GM18861 (cell line): ENCODE measurements around the gene E2F7.
A peak's percentile ranks its signal among the peaks of the same experiment; 100 is the strongest.

Source experiments
- ATAC-seq: cut with Tn5 transposase; IDR thresholded peaks from one replicate; pipeline ENCODE4 v1.9.1; 2021; ENCODE audit not compliant: unreplicated experiment

E2F7 gene

DNA sequence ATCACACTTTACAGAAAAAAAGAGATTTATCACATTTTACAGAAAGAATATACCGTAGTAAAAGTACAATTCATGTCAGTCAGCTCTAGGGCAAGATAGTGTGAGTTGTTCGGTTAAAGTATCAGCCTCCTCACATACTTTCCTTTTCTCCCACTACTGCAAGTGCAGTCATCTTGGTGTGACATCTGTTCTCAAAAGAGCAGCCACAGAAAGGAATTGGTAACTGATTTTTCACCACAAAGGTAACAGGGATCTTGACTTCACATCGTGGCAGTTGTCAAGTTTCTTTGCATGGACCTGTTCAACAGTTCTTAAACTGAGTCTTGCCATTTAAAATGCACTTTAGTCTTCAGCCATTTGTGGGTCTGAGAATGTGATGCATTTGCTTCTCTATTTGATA is 5.0 kb upstream of the E2F7 start:
- peak; percentile 85 for ATAC-seq

DNA sequence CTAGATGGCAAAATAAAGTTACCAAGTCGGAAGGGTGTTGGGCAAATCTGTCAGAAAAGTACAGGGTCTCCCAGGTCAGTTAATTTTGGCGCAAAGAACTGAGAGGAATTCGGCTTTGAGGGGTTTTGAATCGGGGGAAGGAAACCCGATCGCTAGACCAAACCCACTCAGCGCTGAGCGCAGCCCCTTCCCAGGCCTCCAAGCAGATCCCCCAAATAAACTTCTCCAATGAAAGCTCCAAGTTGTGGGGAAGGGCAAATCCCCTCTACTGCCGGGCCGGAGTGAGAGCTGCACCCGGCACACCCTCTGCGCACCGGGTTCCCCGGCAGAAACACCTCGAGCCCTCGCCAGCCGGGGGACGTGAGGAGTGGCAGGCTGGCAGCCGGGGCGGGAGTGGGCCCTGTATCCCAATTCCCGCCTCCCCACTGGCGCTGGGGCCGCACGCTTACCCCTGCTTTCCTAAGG is 441 bp downstream of the E2F7 start:
- no peak for ATAC-seq

DNA sequence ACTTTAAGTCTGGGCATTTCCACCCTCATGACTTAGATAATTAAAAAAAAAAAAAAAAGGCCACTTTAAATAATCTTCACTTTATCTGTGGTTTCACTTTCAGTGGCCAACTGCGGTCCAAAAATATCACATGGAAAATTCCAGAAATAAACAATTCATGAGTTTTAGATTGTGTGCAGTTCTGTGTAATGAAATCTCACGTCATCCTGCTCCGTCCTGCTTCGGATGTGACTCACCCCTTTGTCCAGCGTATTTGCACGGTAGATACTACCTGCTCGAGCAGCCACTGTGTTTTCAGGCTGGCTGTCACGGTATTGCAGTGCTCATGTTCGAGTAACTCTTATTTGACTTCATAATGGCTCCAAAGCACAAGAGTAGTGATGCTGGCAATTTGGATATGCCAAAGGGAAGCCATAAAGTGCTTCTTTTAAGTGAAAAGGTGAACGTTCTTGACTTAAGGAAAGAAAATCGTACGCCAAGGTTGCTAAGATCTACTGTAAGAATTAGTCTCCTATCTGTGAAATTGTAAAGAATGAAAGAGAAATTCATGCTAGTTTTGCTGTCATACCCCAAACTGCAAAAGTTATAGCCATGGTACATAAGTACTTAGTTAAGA is 2.4 kb downstream of the E2F7 start:
- peak; percentile 42 for ATAC-seq

- no peak for ATAC-seq
These were observed 3.0 kb downstream of the E2F7 start for GRCh38 chr12:77062396-77062795.

GRCh38 chr12:77060883-77061240 is 4.5 kb downstream of the E2F7 start:
- ATAC-seq = peak; percentile 20

GRCh38 chr12:77060136-77060882 is 5.1 kb downstream of the E2F7 start:
- ATAC-seq = peak; percentile 74

GRCh38 chr12:77058740-77059139 is 6.6 kb downstream of the E2F7 start:
- no peak for ATAC-seq

DNA sequence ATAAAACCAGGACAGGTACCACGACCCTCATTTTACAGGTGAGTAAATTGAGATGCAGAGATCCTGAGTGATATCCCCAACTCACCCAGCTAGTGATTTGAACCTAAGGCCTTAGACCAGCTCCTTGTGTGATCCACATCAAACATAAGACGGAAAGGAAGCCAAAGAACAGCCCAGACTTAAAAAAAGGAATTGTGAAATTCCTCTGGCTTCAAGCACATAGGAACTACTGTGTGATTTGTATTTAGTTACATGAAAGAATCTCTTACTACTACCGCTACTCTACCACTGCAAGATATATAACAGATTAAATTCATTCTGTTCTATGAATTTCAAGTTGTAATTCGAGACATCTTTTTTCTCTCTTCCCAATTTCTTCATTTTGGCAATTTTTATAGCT is 10.5 kb downstream of the E2F7 start:
- no peak for ATAC-seq

GRCh38 chr12:77053259-77053658 is 12.1 kb downstream of the E2F7 start:
- ATAC-seq = no peak

GRCh38 chr12:77049767-77050353 is 15.5 kb downstream of the E2F7 start:
- ATAC-seq = peak; percentile 95

GRCh38 chr12:77047341-77048109 is 17.8 kb downstream of the E2F7 start:
- ATAC-seq = no peak

DNA sequence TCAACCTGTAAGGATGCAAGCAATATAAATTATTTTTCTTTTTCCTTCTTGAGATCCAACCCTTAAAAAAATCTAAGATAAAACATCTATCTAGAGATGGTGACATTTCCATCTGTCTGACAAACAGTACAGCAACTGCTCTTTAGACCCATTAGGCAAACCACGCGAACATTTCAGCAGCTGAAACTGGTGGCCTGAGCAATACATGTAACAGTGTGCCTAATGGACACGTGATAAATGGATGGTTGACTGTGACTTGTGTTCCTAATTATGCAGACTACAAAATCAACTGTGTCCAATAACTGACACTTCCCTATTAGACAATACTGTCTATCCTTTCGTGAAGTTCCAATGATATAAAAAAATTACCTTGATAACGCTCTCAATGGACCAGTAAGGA is 18.9 kb downstream of the E2F7 start:
- no peak for ATAC-seq

DNA sequence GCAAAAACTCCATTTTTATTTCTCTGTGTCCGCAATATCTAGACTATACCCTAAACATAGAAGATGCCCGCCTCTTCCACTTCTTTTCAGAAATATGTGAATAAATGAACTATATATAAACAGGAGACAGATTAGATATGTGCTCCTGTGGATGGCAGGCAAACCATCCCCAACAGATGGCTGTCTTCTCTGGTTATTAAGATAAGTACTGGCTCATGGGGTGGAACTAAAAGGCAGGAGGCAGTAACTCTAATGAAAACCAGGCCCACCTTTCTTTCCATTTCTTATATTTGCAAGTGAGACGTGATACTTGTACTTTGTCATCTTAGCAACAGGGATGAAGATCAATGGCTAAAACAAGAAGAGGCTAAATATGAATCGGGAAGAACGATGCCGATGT is 20.2 kb downstream of the E2F7 start:
- no peak for ATAC-seq

GRCh38 chr12:77044721-77045120 is 20.6 kb downstream of the E2F7 start:
- no peak for ATAC-seq

DNA sequence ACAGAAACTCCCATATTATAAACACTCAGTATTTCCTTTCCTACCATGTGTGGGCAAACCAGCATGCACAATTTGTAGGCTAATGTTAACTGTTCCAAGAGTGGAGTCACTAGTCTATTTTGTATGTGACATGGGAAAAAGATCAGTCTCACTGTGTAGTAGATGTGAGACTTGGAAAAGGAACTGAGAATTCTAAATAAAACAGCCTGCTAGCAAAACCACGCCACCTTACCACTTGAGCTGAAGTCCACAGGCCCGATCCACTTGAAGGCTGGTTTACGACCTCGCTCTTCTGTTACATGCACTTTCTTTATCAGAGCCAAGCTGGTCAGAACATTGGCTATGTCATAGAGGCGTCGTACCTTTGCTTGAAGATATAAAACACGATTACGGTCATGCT is 22.5 kb downstream of the E2F7 start:
- no peak for ATAC-seq

DNA sequence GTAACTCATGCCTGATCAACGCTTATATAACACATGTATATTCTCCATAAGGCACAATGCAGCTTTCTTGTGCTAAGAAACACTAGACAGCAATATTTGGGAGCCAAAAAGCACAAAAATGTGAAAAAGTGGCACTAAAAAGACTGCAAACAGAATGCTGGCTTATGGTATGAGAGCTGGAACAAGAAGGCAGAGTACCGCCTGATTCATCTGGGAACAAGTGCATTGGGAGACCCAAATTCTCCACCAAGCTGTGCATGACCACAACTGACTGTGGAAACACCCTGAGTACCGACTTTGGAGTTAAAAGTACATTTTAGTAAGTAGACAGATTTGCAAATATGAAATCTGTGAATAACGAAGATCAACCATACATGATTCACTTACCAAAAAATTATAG is 25.1 kb downstream of the E2F7 start:
- ATAC-seq = no peak

DNA sequence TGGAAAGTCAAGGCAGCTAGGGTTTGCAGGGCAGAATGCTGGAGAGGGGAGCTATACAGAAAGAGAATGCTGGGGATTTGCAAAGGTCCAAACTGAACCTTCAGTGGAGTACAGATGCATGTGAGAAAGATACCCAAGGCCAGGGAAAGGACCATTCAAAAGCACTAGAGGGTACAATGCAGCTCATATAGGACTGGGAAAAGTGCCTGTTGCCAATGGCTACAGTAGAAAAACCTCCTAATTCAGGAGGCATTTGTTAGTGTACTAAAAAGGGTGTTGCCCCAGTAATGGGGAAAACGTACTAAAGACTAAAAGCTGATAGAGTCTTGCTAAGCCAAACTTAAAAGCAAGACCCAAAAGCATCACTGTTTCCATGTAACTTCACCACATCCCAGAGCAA is 30.1 kb downstream of the E2F7 start:
- ATAC-seq = no peak

DNA sequence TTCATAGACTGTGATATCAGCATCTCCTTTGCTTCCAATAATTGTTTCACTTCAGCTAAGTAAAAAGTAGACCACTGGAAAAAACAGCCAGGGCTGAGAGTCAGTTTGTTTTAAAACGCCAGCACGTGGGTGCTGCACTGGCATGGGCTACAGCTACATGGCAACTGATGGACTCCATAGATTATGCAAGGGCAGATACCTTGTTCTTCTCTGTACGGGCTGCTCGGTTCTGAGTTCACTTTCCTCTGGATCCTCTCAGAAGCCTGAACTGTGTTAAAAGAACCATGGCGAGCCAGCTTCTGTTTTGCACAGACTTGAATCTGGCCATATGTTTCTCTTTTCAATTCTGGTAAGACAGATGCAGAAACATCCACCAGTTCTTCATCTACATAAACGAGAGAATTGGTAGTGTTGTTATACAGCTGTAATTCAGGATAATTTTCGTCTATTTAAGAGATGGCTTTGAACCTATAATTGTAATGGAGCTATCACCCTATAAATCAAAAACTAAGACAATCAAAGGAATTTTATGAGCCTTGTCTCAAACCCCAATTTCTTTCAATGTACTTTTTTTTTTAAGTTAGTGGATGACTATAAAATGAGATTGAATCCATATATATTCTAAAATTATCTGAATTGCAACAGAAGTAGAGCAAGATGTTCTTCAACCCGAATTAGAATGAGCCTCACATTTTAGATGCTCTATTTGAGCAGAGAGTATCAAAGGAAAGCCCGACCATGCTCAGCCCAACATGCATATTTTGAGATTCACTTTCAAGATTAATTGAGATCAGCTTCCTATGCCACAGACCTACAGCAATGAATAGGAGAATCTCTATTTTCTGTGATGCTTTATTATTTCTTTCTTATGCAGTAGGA is 31.5 kb downstream of the E2F7 start:
- no peak for ATAC-seq

DNA sequence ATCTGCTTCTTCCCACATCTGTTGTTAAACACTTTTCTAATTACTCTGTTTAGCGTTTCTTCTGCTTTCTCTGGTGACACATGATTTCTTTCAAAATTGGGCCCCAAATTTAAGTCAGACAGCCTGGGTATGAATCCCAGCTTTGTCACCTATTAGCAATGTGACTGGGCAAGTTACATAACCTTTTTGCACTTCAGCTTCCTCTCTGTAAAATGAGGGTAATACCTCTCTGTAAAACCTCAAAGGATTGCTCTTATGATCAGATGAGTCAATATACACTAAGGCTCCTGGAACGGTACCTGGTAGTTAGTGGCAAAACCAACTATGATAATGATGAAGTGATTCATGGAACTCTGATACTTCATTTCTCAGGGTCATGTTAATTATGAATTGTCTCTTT is 33.0 kb downstream of the E2F7 start:
- no peak for ATAC-seq

- no peak for ATAC-seq
These were observed 33.6 kb downstream of the E2F7 start for GRCh38 chr12:77031745-77032144.
